Bronchial epithelial cell (primary cell): Measurements from ENCODE around the gene CDC42EP2. TPM values are rescaled to one million over a fixed set of nuclear protein-coding genes. Genes with fewer than 3 reads are reported as not detected.

Experiments
- DNase-seq: peaks from one replicate; pipeline ENCODE4 v3.0.0-alpha.2; 2010; ENCODE audit warnings: low read depth
- FAIRE-seq: peaks from 2 replicates; lab custom pipeline; 2011; peaks lifted over from hg19 to GRCh38; lab: Jason Lieb, UNC
- H3K27me3 ChIP-seq: 2 replicates; pipeline ENCODE4 v1.5.1; 2011; ENCODE audit warnings: low read length; ENCODE audit not compliant: control insufficient read depth, insufficient read depth
- H3K36me3 ChIP-seq: 2 replicates; pipeline ENCODE4 v1.5.1; 2011; ENCODE audit warnings: low read length; ENCODE audit not compliant: control insufficient read depth, insufficient read depth
- H3K4me3 ChIP-seq: 2 replicates; pipeline ENCODE4 v1.5.1; 2011; ENCODE audit warnings: mild to moderate bottlenecking, low read depth, low read length, control low read depth
- CTCF ChIP-seq: IDR thresholded peaks from 2 replicates; pipeline ENCODE4 v1.5.1; 2011; ENCODE audit warnings: mild to moderate bottlenecking, moderate library complexity, low read length, control low read depth, inconsistent platforms; ENCODE audit not compliant: insufficient read depth, severe bottlenecking
- total RNA-seq: library from RNA; depleted of rRNA; stranded (reverse); fragments of >200 nt; gene quantifications from 2 replicates; pipeline ENCODE4 v1.2.1, GENCODE V29; 2014

The CDC42EP2 gene
- total RNA-seq, 1 donor from 2014 or later = 2.4 TPM

GRCh38 chr11:65317025-65317786, 2.5 kb downstream of the CDC42EP2 start:
- no peak for FAIRE-seq
- peaks cover 14% of the 10 kb centered on the region for H3K36me3 ChIP-seq
- DNase-seq = peak; percentile 80
- no peak for TF ChIP-seq CTCF
- H3K27me3 ChIP-seq = no peaks in the 10 kb centered on the region
- H3K4me3 ChIP-seq = no peak overlapping the region

- Histone ChIP-seq H3K36me3 (peaks cover 19% of the 10 kb centered on the region), H3K4me3 (no peak overlapping the region), H3K27me3 (no peaks in the 10 kb centered on the region)
- no peak for DNase-seq
- TF ChIP-seq CTCF = no peak
- no peak for FAIRE-seq
These were observed 5.9 kb downstream of the CDC42EP2 start for GRCh38 chr11:65320386-65321075.

GRCh38 chr11:65321076-65321475, 6.4 kb downstream of the CDC42EP2 start:
- FAIRE-seq (no peak), DNase-seq (no peak)
- Histone ChIP-seq H3K27me3 (no peaks in the 10 kb centered on the region), H3K36me3 (peaks cover 19% of the 10 kb centered on the region), H3K4me3 (no peak overlapping the region)
- no peak for TF ChIP-seq CTCF

- H3K4me3 ChIP-seq = no peak overlapping the region
- DNase-seq (no peak), FAIRE-seq (no peak)
- no peak for TF ChIP-seq CTCF
- H3K36me3 ChIP-seq = peaks cover 19% of the 10 kb centered on the region
- no peaks in the 10 kb centered on the region for H3K27me3 ChIP-seq
These were observed 7.3 kb downstream of the CDC42EP2 start for GRCh38 chr11:65321828-65322485.

GRCh38 chr11:65323813-65324212, 9.1 kb downstream of the CDC42EP2 start:
- no peak for FAIRE-seq

More at GRCh38 chr11:65323813-65324212, 9.1 kb downstream of the CDC42EP2 start:
- DNase-seq = no peak
- H3K4me3 ChIP-seq = no peak overlapping the region
- H3K27me3 ChIP-seq = no peaks in the 10 kb centered on the region
- no peak for TF ChIP-seq CTCF
- H3K36me3 ChIP-seq = peaks cover 19% of the 10 kb centered on the region
